AG04449 (cell line): Measurements from ENCODE around the gene KEAP1.
"Not testable (repeated sequence)": the region's sequence is repeated elsewhere in the genome, so short reads cannot be mapped to it uniquely, and the experiment has no call there.

Experiments
- CTCF ChIA-PET: fragments of 350-600 bp; formaldehyde crosslinking; extraction: SDS; loops from one replicate; lab custom pipeline; 2021; ENCODE audit warnings: antibody characterized with exemption; lab: Yijun Ruan, JAX
- POLR2A ChIA-PET: fragments of 400-600, 350-600 bp; formaldehyde crosslinking; extraction: SDS; loops from one replicate; lab custom pipeline; 2020; ENCODE audit warnings: antibody characterized with exemption, inconsistent platforms; lab: Yijun Ruan, JAX
- DNase-seq: peaks from one replicate; pipeline ENCODE4 v3.0.0-alpha.2; 2010; ENCODE audit warnings: low read depth, low spot score
- H3K4me3 ChIP-seq: 2 replicates; pipeline ENCODE4 v1.5.1; 2011; ENCODE audit warnings: low read depth, mild to moderate bottlenecking, control low read depth, low read length
- CTCF ChIP-seq: IDR thresholded peaks from one replicate; pipeline ENCODE4 v1.5.1; 2011; ENCODE audit warnings: mild to moderate bottlenecking, moderate library complexity, low read length, control low read depth, inconsistent platforms; ENCODE audit not compliant: insufficient read depth; ENCODE audit errors: missing control alignments

The KEAP1 gene

GRCh38 chr19:10462557-10462956 lies 40.6 kb downstream of the KEAP1 start:
- no peak for TF ChIP-seq CTCF
- ChIA-PET POLR2A (no interaction called here), CTCF (interaction anchor here (1.1 to 2.3 kb wide), 2 partner anchors 13 to 21 kb away, joined by 3 to 8 read pairs; no protein-coding TSS in a partner anchor)
- DNase-seq, result no peak
- no peak overlapping the region for H3K4me3 ChIP-seq

- H3K4me3 ChIP-seq, POLR2A ChIA-PET, DNase-seq: not testable (repeated sequence)
- CTCF ChIA-PET, result interaction anchor here (0.8 to 2.3 kb wide), 5 partner anchors 14 to 57 kb away, joined by 3 to 8 read pairs (median 4); no protein-coding TSS in a partner anchor
These were observed 41.1 kb downstream of the KEAP1 start for GRCh38 chr19:10462042-10462441.

- ChIA-PET CTCF (interaction anchor here (0.8 to 2.3 kb wide), 4 partner anchors 22 to 56 kb away, joined by 3 to 8 read pairs (median 4); no protein-coding TSS in a partner anchor), POLR2A (no interaction called here)
- DNase-seq, result no peak
- peak overlapping the region; percentile 61 for H3K4me3 ChIP-seq
- no peak for TF ChIP-seq CTCF
These were observed 41.9 kb downstream of the KEAP1 start for GRCh38 chr19:10461047-10461949.

GRCh38 chr19:10460714-10461046 lies 42.5 kb downstream of the KEAP1 start:
- no peak for TF ChIP-seq CTCF

GRCh38 chr19:10458733-10459132 lies 44.4 kb downstream of the KEAP1 start:
- not testable (repeated sequence) for H3K4me3 ChIP-seq
- CTCF ChIA-PET, result interaction anchor here (0.8 to 1.8 kb wide), 5 partner anchors 14 to 43 kb away, joined by 3 to 6 read pairs (median 5); no protein-coding TSS in a partner anchor
- POLR2A ChIA-PET, result interaction anchor here (0.6 kb wide), 1 partner anchor 11 kb away, joined by 4 read pairs; no protein-coding TSS in a partner anchor

More at GRCh38 chr19:10460714-10461046, 42.5 kb downstream of the KEAP1 start:
- no peak for DNase-seq
- ChIA-PET CTCF (interaction anchor here (1.4 to 2.3 kb wide), 2 partner anchors 23 to 56 kb away, joined by 4 to 8 read pairs; no protein-coding TSS in a partner anchor), POLR2A (no interaction called here)
- H3K4me3 ChIP-seq, result no peak overlapping the region

GRCh38 chr19:10454267-10454666 lies 48.9 kb downstream of the KEAP1 start:
- H3K4me3 ChIP-seq, result no peak overlapping the region
- ChIA-PET CTCF (interaction anchor here (0.9 to 1.8 kb wide), 6 partner anchors 17 to 38 kb away, joined by 3 to 7 read pairs (median 4); no protein-coding TSS in a partner anchor), POLR2A (interaction anchor here (0.5 kb wide), 1 partner anchor 1995 kb away, joined by 3 read pairs; no protein-coding TSS in a partner anchor)
- no peak for TF ChIP-seq CTCF
- no peak for DNase-seq

More at GRCh38 chr19:10458733-10459132, 44.4 kb downstream of the KEAP1 start:
- not testable (repeated sequence) for DNase-seq

- no peak for TF ChIP-seq CTCF
- POLR2A ChIA-PET, result interaction anchor here (0.5 kb wide), 1 partner anchor 1994 kb away, joined by 3 read pairs; no protein-coding TSS in a partner anchor
- no peak overlapping the region for H3K4me3 ChIP-seq
- CTCF ChIA-PET, result interaction anchor here (0.9 to 1.8 kb wide), 5 partner anchors 18 to 37 kb away, joined by 3 to 7 read pairs (median 4); no protein-coding TSS in a partner anchor
- no peak for DNase-seq
These were observed 49.3 kb downstream of the KEAP1 start for GRCh38 chr19:10453852-10454251.
